Endothelial cell of umbilical vein (primary cell): ENCODE data around the gene SPG7. TPM values are rescaled to one million over a fixed set of nuclear protein-coding genes. Genes with fewer than 3 reads are reported as not detected.
A peak's percentile ranks its signal among the peaks of the same experiment; 100 is the strongest.

Experiments used
- Bru-seq: library from RNA; stranded (reverse); fragments of 400-500 nt; gene quantifications from one replicate; lab custom pipeline; 2021; lab: Mats Ljungman, UMichigan
- BruChase-seq, 2 experiments: library from RNA; stranded (reverse); fragments of 400-500 nt; gene quantifications; one replicate each; lab custom pipeline; 2021; lab: Mats Ljungman, UMichigan
- BruUV-seq: library from RNA; stranded (reverse); fragments of 400-500 nt; replicated peaks from 2 replicates; lab custom pipeline; 2021; lab: Mats Ljungman, UMichigan
- CTCF ChIA-PET: fragments of 300-600, 350-600 bp; sonication (Branson Sonifier 250); formaldehyde crosslinking; loops from one replicate; lab custom pipeline; 2021; ENCODE audit warnings: antibody characterized with exemption, inconsistent platforms; lab: Charles Lee
- POLR2A ChIA-PET: fragments of 300-600, 350-600 bp; sonication (Branson Sonifier 250); formaldehyde crosslinking; loops from one replicate; lab custom pipeline; 2021; ENCODE audit warnings: antibody characterized with exemption, inconsistent platforms; lab: Charles Lee
- DNase-seq: peaks from one replicate; pipeline ENCODE4 v3.0.0-alpha.2; 2011; ENCODE audit warnings: low read depth, low spot score
- FAIRE-seq: peaks from 2 replicates; lab custom pipeline; 2011; peaks lifted over from hg19 to GRCh38; lab: Jason Lieb, UNC
- H2AFZ ChIP-seq: 2 replicates; pipeline ENCODE4 v1.6.0; 2012; ENCODE audit warnings: low read depth, low read length, control low read depth, inconsistent platforms
- H3K27ac ChIP-seq: 2 replicates; pipeline ENCODE4 v1.5.1; 2011; ENCODE audit warnings: low read depth, mild to moderate bottlenecking, control low read depth, low read length, moderate library complexity; ENCODE audit not compliant: insufficient read depth
- H3K27me3 ChIP-seq, 2 experiments: 2 replicates each; pipeline versions ENCODE4 v1.6.0 to v1.6.1; 2011; ENCODE audit warnings: low read length in 2 of 2, mixed read lengths in 1 of 2; ENCODE audit not compliant: control insufficient read depth in 2 of 2, insufficient read depth in 2 of 2
- H3K36me3 ChIP-seq, 2 experiments: 2 replicates in 1 of 2; 3 replicates in 1 of 2; pipeline ENCODE4 v1.5.1; 2011; ENCODE audit warnings: low read length in 2 of 2, mild to moderate bottlenecking in 1 of 2, moderate library complexity in 1 of 2; ENCODE audit not compliant: control insufficient read depth in 2 of 2, insufficient read depth in 2 of 2; ENCODE audit errors: extremely low read depth in 1 of 2
- H3K4me1 ChIP-seq: 3 replicates; pipeline ENCODE4 v1.5.1; 2011; ENCODE audit warnings: mild to moderate bottlenecking, low read length; ENCODE audit not compliant: control insufficient read depth, insufficient read depth; ENCODE audit errors: extremely low read depth
- H3K4me2 ChIP-seq: 2 replicates; pipeline ENCODE4 v1.6.1; 2011; ENCODE audit warnings: low read length, control low read depth, mixed read lengths; ENCODE audit not compliant: insufficient read depth
- H3K4me3 ChIP-seq, 3 experiments: fragments of 200-600 bp in 1 of 3; sonication (generic), shearing (Covaris generic) in 1 of 3; replicated peaks in 1 of 3; 2 replicates each; pipeline ENCODE4 v1.5.1; 2011 to 2016; ENCODE audit warnings: control low read depth in 3 of 3, low read length in 3 of 3, mild to moderate bottlenecking in 2 of 3, inconsistent platforms in 1 of 3, low read depth in 1 of 3, moderate library complexity in 1 of 3; ENCODE audit not compliant: insufficient read depth in 1 of 3
- H3K79me2 ChIP-seq: 2 replicates; pipeline ENCODE4 v1.6.0; 2012; ENCODE audit warnings: low read length, inconsistent platforms; ENCODE audit not compliant: control insufficient read depth, insufficient read depth
- H3K9ac ChIP-seq: replicated peaks from 2 replicates; pipeline ENCODE3; 2011; ENCODE audit warnings: low read length, control low read depth; ENCODE audit not compliant: insufficient read depth; ENCODE audit errors: extremely low read depth
- H3K9me1 ChIP-seq: replicated peaks from 3 replicates; pipeline ENCODE4 v1.6.0; 2011; ENCODE audit warnings: mild to moderate bottlenecking, low read length; ENCODE audit not compliant: control insufficient read depth, insufficient read depth; ENCODE audit errors: extremely low read depth
- H3K9me3 ChIP-seq: replicated peaks from 2 replicates; pipeline ENCODE4 v1.5.1; 2012; ENCODE audit warnings: low read length, inconsistent platforms; ENCODE audit not compliant: control insufficient read depth, insufficient read depth
- H4K20me1 ChIP-seq: replicated peaks from 2 replicates; pipeline ENCODE3; 2011; ENCODE audit warnings: mild to moderate bottlenecking, low read length; ENCODE audit not compliant: control insufficient read depth, insufficient read depth; ENCODE audit errors: extremely low read depth
- JUN ChIP-seq: IDR thresholded peaks from 2 replicates; pipeline ENCODE4 v1.6.1; 2011; ENCODE audit warnings: borderline replicate concordance, low read depth; ENCODE audit not compliant: insufficient read length, insufficient read depth
- MYC ChIP-seq: IDR thresholded peaks from one replicate; pipeline ENCODE4 v1.6.1; 2011; ENCODE audit warnings: mild to moderate bottlenecking, low read depth, low read length
- POLR2A ChIP-seq: IDR thresholded peaks from 2 replicates; pipeline ENCODE4 v1.6.1; 2012; ENCODE audit warnings: low read depth, mild to moderate bottlenecking, control low read depth, low read length
- POLR2AphosphoS5 ChIP-seq: IDR thresholded peaks from 2 replicates; pipeline ENCODE4 v1.6.1; 2012; ENCODE audit warnings: low read depth, mild to moderate bottlenecking, control low read depth, low read length, moderate library complexity; ENCODE audit not compliant: insufficient read depth
- dilution Hi-C: fragments of 300-500 bp; cut with MboI; formaldehyde crosslinking; loops from one replicate; pipeline ENCODE4 v1.15.0; 2019; ENCODE audit warnings: low sequenced_read_pairs; ENCODE audit not compliant: extremely low pct_ligation_motif_present
- intact Hi-C: fragments of 100-400 bp; cut with micrococcal nuclease; formaldehyde crosslinking; loops from one replicate; pipeline ENCODE4 v1.10.0; 2022
- long read RNA-seq: library from polyadenylated mRNA; stranded (forward); transcript quantifications from one replicate; pipeline ENCODE4 v2.0.0, GENCODE V29; 2021
- polyA minus RNA-seq, 3 experiments: library from RNA; depleted of rRNA, polyadenylated mRNA; stranded (reverse); fragments of >200 nt; gene quantifications; 1 replicate in 1 of 3; 2 replicates in 2 of 3; pipeline ENCODE4 v1.2.3, GENCODE V29; 2011
- polyA plus RNA-seq, 4 experiments: library from polyadenylated mRNA; depleted of rRNA in 3 of 4; stranded (reverse) in 3 of 4; unstranded in 1 of 4; fragments of >200 nt; gene quantifications; 2 replicates each; pipeline versions ENCODE4 v1.2.1 to v1.2.3, GENCODE V29; 2011 to 2012; ENCODE audit warnings: missing spikeins in 1 of 4
- total RNA-seq: library from RNA; stranded (reverse); gene quantifications from 2 replicates; pipeline ENCODE4 v1.2.3, GENCODE V29; 2021
- TF ChIP-seq, protein P1 (sequence below), 2 donors: IDR thresholded peaks; 1 replicate in 1 of 2; 2 replicates in 1 of 2; pipeline ENCODE4 v1.5.1; 2011; ENCODE audit warnings: low read length in 2 of 2, mild to moderate bottlenecking in 2 of 2, moderate library complexity in 2 of 2, control low read depth in 1 of 2, inconsistent platforms in 1 of 2, low read depth in 1 of 2; ENCODE audit not compliant: insufficient read depth in 1 of 2; ENCODE audit errors: extremely low read depth in 1 of 2

Gene SPG7
- total RNA-seq (139 and 146 TPM in 2 replicates), polyA plus RNA-seq (85.8 and 90.2 TPM in 2 replicates), polyA minus RNA-seq (92.3 and 122 TPM in 2 replicates), Bru-seq, nascent RNA (percentile 71 among the genes with signal in this experiment), BruChase-seq, experiment 1, labeled RNA remaining after a 6-hour chase (percentile 94 among the genes with signal in this experiment), BruChase-seq, experiment 2, labeled RNA remaining after a 2-hour chase (percentile 91 among the genes with signal in this experiment)
- polyA plus RNA-seq (2011; cell fraction: cytosol; rRNA removed) = 50.3 and 54.0 TPM in 2 replicates
- 424 and 453 TPM in 2 replicates for polyA plus RNA-seq (2011; cell fraction: nucleus; rRNA removed)
- polyA plus RNA-seq (2012) = 77.0 and 77.7 TPM in 2 replicates
- polyA minus RNA-seq (2011; cell fraction: cytosol; rRNA and poly(A)+ RNA removed) = 44.9 TPM
- polyA minus RNA-seq (2011; cell fraction: nucleus; rRNA and poly(A)+ RNA removed) = 149 and 150 TPM in 2 replicates
- long read RNA-seq, full-length matches to known transcripts = 126 of 193 reads
- long read RNA-seq, partial matches to known transcripts = 30 of 193 reads
- long read RNA-seq, other reads (novel, unspliced or antisense) = 37 of 193 reads

DNA sequence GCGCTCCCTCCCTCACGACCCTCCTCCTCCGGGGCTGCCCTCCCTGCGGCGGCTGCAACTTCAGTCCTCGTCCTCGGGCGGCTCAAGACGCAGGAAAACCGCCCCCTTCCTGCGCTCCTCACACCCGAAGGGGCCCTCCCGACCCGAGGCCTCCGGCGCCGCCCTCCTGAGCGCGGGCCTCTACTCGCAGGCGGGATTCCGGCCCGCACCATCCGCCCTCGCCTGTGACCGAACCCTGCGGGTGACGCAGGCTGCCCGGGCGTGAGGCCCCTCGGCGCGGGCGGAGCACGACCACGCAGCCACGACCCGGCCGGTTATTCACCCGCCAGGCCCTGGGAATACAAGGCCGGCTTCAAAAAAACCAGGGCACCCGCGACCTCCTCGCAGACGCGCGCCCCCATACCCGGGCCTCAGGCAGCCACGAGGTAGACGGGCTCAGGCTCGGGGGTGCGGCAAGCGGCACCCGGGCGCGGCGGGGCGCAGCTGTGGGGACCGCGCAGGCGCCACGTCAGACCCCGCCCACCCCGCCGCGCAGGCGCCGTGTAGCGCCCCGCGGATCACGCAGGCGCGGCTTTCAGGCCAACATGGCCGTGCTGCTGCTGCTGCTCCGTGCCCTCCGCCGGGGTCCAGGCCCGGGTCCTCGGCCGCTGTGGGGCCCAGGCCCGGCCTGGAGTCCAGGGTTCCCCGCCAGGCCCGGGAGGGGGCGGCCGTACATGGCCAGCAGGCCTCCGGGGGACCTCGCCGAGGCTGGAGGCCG is at the start of gene SPG7:
TSS of gene SPG7 (plus strand) at position 570 of the 757 bp plus-strand sequence. CDS start at position 585, 15 bp downstream.
- H3K27ac ChIP-seq = peak within 1 kb of the TSS; percentile 89
- peak within 1 kb of the TSS; percentile 91 for H3K9ac ChIP-seq
- intact Hi-C loops = loop anchor here (1.0 to 5.0 kb wide), 3 partner anchors 96 to 192 kb away; no protein-coding TSS in a partner anchor
- ChIA-PET CTCF (interaction anchor here (0.6 to 2.3 kb wide), 17 partner anchors 13 to 291 kb away, joined by 3 to 11 read pairs (median 4); partner anchors contain the start of genes ANKRD11 and ZNF778), POLR2A (interaction anchor here (0.6 kb wide), 1 partner anchor 10 kb away, joined by 3 read pairs; no protein-coding TSS in a partner anchor)
- H3K9me3 ChIP-seq = no peaks in the 10 kb centered on the region
- peak within 1 kb of the TSS; percentile 15 to 80 (median 65) for H3K4me3 ChIP-seq
- H3K4me2 ChIP-seq = peak within 1 kb of the TSS; percentile 61
- H2AFZ ChIP-seq = peak within 1 kb of the TSS; percentile 45
- peaks cover 40% of the 10 kb centered on the region for H3K79me2 ChIP-seq
- H4K20me1 ChIP-seq = no peaks in the 10 kb centered on the region
- dilution Hi-C loops = no loop called here
- no peaks in the 10 kb centered on the region for H3K27me3 ChIP-seq
- H3K36me3 ChIP-seq = peaks cover 0 to 14% of the 10 kb centered on the region in 2 experiments
- no peaks in the 10 kb centered on the region for H3K9me1 ChIP-seq
- peak; percentile 79 for FAIRE-seq
- no TSS peak for BruUV-seq
- H3K4me1 ChIP-seq = peaks cover 28% of the 10 kb centered on the region
- DNase-seq = peak; percentile 91
- TF ChIP-seq POLR2AphosphoS5 = peak; percentile 92
- no peak for TF ChIP-seq MYC
- TF ChIP-seq, protein P1, sequence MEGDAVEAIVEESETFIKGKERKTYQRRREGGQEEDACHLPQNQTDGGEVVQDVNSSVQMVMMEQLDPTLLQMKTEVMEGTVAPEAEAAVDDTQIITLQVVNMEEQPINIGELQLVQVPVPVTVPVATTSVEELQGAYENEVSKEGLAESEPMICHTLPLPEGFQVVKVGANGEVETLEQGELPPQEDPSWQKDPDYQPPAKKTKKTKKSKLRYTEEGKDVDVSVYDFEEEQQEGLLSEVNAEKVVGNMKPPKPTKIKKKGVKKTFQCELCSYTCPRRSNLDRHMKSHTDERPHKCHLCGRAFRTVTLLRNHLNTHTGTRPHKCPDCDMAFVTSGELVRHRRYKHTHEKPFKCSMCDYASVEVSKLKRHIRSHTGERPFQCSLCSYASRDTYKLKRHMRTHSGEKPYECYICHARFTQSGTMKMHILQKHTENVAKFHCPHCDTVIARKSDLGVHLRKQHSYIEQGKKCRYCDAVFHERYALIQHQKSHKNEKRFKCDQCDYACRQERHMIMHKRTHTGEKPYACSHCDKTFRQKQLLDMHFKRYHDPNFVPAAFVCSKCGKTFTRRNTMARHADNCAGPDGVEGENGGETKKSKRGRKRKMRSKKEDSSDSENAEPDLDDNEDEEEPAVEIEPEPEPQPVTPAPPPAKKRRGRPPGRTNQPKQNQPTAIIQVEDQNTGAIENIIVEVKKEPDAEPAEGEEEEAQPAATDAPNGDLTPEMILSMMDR (IDR thresholded peaks at IDR 0.05; ENCODE audit: extremely low read depth in 1 of 2, insufficient read depth in 1 of 2, low read depth in 1 of 2, low read length in 2 of 2) = no peak
- TF ChIP-seq POLR2A = peak; percentile 86
- no peak for TF ChIP-seq JUN
